Activated T-helper 1 cell treated with anti-CD3 and anti-CD28 coated beads, Interleukin-12 subunit alpha, Interleukin-12 subunit beta, Interleukin-2, Interleukin-4 antibody, amounts not matched to agents 30 ng/mL and 10 ng/mL and 1 ng/mL, durations not matched to agents 14 hours and 24 hours and 36 hours (primary cell): Measurements from ENCODE around the gene TOR1AIP1. TPM values are rescaled to one million over a fixed set of nuclear protein-coding genes. Genes with fewer than 3 reads are reported as not detected.
A peak's percentile ranks its signal among the peaks of the same experiment; 100 is the strongest.
"Not testable (repeated sequence)": the region's sequence is repeated elsewhere in the genome, so short reads cannot be mapped to it uniquely, and the experiment has no call there.

Experiments
- DNase-seq: peaks from one replicate; pipeline ENCODE4 v3.0.0; 2021; ENCODE audit warnings: low spot score
- H3K27ac Mint-ChIP-seq: one replicate; pipeline ENCODE4 v1.8.0; 2021; ENCODE audit warnings: mild to moderate bottlenecking, mixed read lengths
- H3K27me3 Mint-ChIP-seq: one replicate; pipeline ENCODE4 v1.8.0; 2022; ENCODE audit warnings: mild to moderate bottlenecking, moderate library complexity, mixed read lengths; ENCODE audit not compliant: insufficient read depth
- H3K36me3 Mint-ChIP-seq: one replicate; pipeline ENCODE4 v1.8.0; 2021; ENCODE audit warnings: low read depth, mixed read lengths
- H3K4me1 Mint-ChIP-seq: one replicate; pipeline ENCODE4 v1.8.0; 2021; ENCODE audit warnings: low read depth, mixed read lengths
- H3K4me3 Mint-ChIP-seq: one replicate; pipeline ENCODE4 v1.8.0; 2021; ENCODE audit warnings: mild to moderate bottlenecking, moderate library complexity, mixed read lengths
- H3K9me3 Mint-ChIP-seq: one replicate; pipeline ENCODE4 v1.8.0; 2021; ENCODE audit warnings: mixed read lengths
- intact Hi-C: fragments of 100-400 bp; cut with micrococcal nuclease; formaldehyde crosslinking; loops from one replicate; pipeline ENCODE4 v1.15.1; 2024
- total RNA-seq: library from RNA; stranded (reverse); gene quantifications from 2 replicates; pipeline ENCODE4 v1.2.3, GENCODE V29; 2022

TOR1AIP1 gene
- total RNA-seq, result 76.1 and 80.5 TPM in 2 replicates

GRCh38 chr1:179882253-179883039 is at the start of gene TOR1AIP1:
Gene TOR1AIP1, plus strand, starts transcription at chr1:179882285. Its CDS starts 218 bp downstream, at chr1:179882503.
- DNase-seq, result peak; percentile 98
- Mint-ChIP-seq H3K36me3 (peaks cover 19% of the 10 kb centered on the region), H3K4me3 (peak within 1 kb of the TSS; percentile 95), H3K4me1 (peaks cover 55% of the 10 kb centered on the region), H3K27ac (peak within 1 kb of the TSS; percentile 100), H3K27me3 (no peaks in the 10 kb centered on the region), H3K9me3 (no peaks in the 10 kb centered on the region)
- intact Hi-C loops, result loop anchor here (1.0 to 10.0 kb wide), 6 partner anchors 72 to 1222 kb away; partner anchors contain the start of genes ACBD6, CEP350, QSOX1 and STX6

GRCh38 chr1:179836686-179837445 is 45.2 kb upstream of the TOR1AIP1 start:
- H3K36me3 Mint-ChIP-seq, H3K4me3 Mint-ChIP-seq, H3K27ac Mint-ChIP-seq, H3K9me3 Mint-ChIP-seq, DNase-seq, intact Hi-C loops, H3K27me3 Mint-ChIP-seq: not testable (repeated sequence)
- peaks cover 11% of the 10 kb centered on the region for H3K4me1 Mint-ChIP-seq

- H3K27ac Mint-ChIP-seq, result no peak overlapping the region
- H3K9me3 Mint-ChIP-seq, result no peaks in the 10 kb centered on the region
- H3K4me3 Mint-ChIP-seq, result no peak overlapping the region
- no peak for DNase-seq
- no peaks in the 10 kb centered on the region for H3K27me3 Mint-ChIP-seq
- peaks cover 13% of the 10 kb centered on the region for H3K36me3 Mint-ChIP-seq
- peaks cover 5% of the 10 kb centered on the region for H3K4me1 Mint-ChIP-seq
- intact Hi-C loops, result no loop called here
Measured at GRCh38 chr1:179840107-179840506, 42.0 kb upstream of the TOR1AIP1 start.

GRCh38 chr1:179848233-179848632 is 33.9 kb upstream of the TOR1AIP1 start:
- Mint-ChIP-seq H3K27ac (no peak overlapping the region), H3K27me3 (no peaks in the 10 kb centered on the region), H3K4me1 (no peaks in the 10 kb centered on the region), H3K4me3 (no peak overlapping the region), H3K36me3 (peaks cover 25% of the 10 kb centered on the region), H3K9me3 (no peaks in the 10 kb centered on the region)
- DNase-seq, result no peak
- intact Hi-C loops, result no loop called here

- Mint-ChIP-seq H3K27me3 (no peaks in the 10 kb centered on the region), H3K4me3 (no peak overlapping the region), H3K9me3 (no peaks in the 10 kb centered on the region), H3K36me3 (peaks cover 15% of the 10 kb centered on the region), H3K27ac (no peak overlapping the region), H3K4me1 (no peaks in the 10 kb centered on the region)
- intact Hi-C loops, result no loop called here
- no peak for DNase-seq
Measured at GRCh38 chr1:179853102-179853501, 29.0 kb upstream of the TOR1AIP1 start.

- H3K4me1 Mint-ChIP-seq, H3K4me3 Mint-ChIP-seq, H3K27ac Mint-ChIP-seq, intact Hi-C loops, H3K9me3 Mint-ChIP-seq, H3K27me3 Mint-ChIP-seq, DNase-seq: not testable (repeated sequence)
- peaks cover 15% of the 10 kb centered on the region for H3K36me3 Mint-ChIP-seq
Measured at GRCh38 chr1:179855831-179856230, 26.3 kb upstream of the TOR1AIP1 start.

- no peak overlapping the region for H3K4me3 Mint-ChIP-seq
- intact Hi-C loops, result no loop called here
Measured at GRCh38 chr1:179856296-179856695, 25.8 kb upstream of the TOR1AIP1 start.

GRCh38 chr1:179857009-179857408 is 25.1 kb upstream of the TOR1AIP1 start:
- intact Hi-C loops, result no loop called here
- no peaks in the 10 kb centered on the region for H3K4me1 Mint-ChIP-seq
- H3K9me3 Mint-ChIP-seq, result no peaks in the 10 kb centered on the region
- no peak overlapping the region for H3K27ac Mint-ChIP-seq
- H3K27me3 Mint-ChIP-seq, result no peaks in the 10 kb centered on the region
- DNase-seq, result no peak
- H3K36me3 Mint-ChIP-seq, result peaks cover 15% of the 10 kb centered on the region
- H3K4me3 Mint-ChIP-seq, result no peak overlapping the region

More at GRCh38 chr1:179856296-179856695, 25.8 kb upstream of the TOR1AIP1 start:
- peaks cover 12% of the 10 kb centered on the region for H3K36me3 Mint-ChIP-seq
- no peak overlapping the region for H3K27ac Mint-ChIP-seq
- H3K27me3 Mint-ChIP-seq, result no peaks in the 10 kb centered on the region
- H3K9me3 Mint-ChIP-seq, result no peaks in the 10 kb centered on the region
- no peaks in the 10 kb centered on the region for H3K4me1 Mint-ChIP-seq
- no peak for DNase-seq

- Mint-ChIP-seq H3K27me3 (no peaks in the 10 kb centered on the region), H3K4me1 (no peaks in the 10 kb centered on the region), H3K27ac (no peak overlapping the region), H3K9me3 (no peaks in the 10 kb centered on the region), H3K36me3 (peaks cover 35% of the 10 kb centered on the region), H3K4me3 (no peak overlapping the region)
- intact Hi-C loops, result no loop called here
- DNase-seq, result no peak
Measured at GRCh38 chr1:179860652-179861051, 21.4 kb upstream of the TOR1AIP1 start.

- Mint-ChIP-seq H3K27me3 (no peaks in the 10 kb centered on the region), H3K9me3 (no peaks in the 10 kb centered on the region), H3K36me3 (peaks cover 34% of the 10 kb centered on the region), H3K27ac (no peak overlapping the region), H3K4me3 (no peak overlapping the region), H3K4me1 (peaks cover 9% of the 10 kb centered on the region)
- no peak for DNase-seq
- intact Hi-C loops, result loop anchor here (5.0 kb wide), 1 partner anchor 617 kb away; no protein-coding TSS in a partner anchor
Measured at GRCh38 chr1:179865377-179865776, 16.7 kb upstream of the TOR1AIP1 start.

- H3K4me1 Mint-ChIP-seq, result peaks cover 9% of the 10 kb centered on the region
- H3K27me3 Mint-ChIP-seq, result no peaks in the 10 kb centered on the region
- H3K27ac Mint-ChIP-seq, result no peak overlapping the region
- no peak for DNase-seq
- H3K36me3 Mint-ChIP-seq, result peaks cover 30% of the 10 kb centered on the region
- intact Hi-C loops, result loop anchor here (1.0 to 5.0 kb wide), 2 partner anchors 313 to 616 kb away; no protein-coding TSS in a partner anchor
- no peaks in the 10 kb centered on the region for H3K9me3 Mint-ChIP-seq
- no peak overlapping the region for H3K4me3 Mint-ChIP-seq
Measured at GRCh38 chr1:179866616-179867015, 15.5 kb upstream of the TOR1AIP1 start.

GRCh38 chr1:179867493-179868330 is 14.4 kb upstream of the TOR1AIP1 start:
- H3K27ac Mint-ChIP-seq, result no peak overlapping the region
- peaks cover 29% of the 10 kb centered on the region for H3K36me3 Mint-ChIP-seq

More at GRCh38 chr1:179867493-179868330, 14.4 kb upstream of the TOR1AIP1 start:
- peak; percentile 14 for DNase-seq
- no peaks in the 10 kb centered on the region for H3K27me3 Mint-ChIP-seq
- no peak overlapping the region for H3K4me3 Mint-ChIP-seq
- intact Hi-C loops, result loop anchor here (1.0 to 5.0 kb wide), 2 partner anchors 312 to 615 kb away; no protein-coding TSS in a partner anchor
- H3K9me3 Mint-ChIP-seq, result no peaks in the 10 kb centered on the region
- H3K4me1 Mint-ChIP-seq, result peaks cover 9% of the 10 kb centered on the region
